Endodermal cell (in vitro differentiated cells): ENCODE results near the gene PCDHGC4. TPM values are rescaled to one million over a fixed set of nuclear protein-coding genes. Genes with fewer than 3 reads are reported as not detected.

ENCODE experiments used
- DNase-seq: peaks from one replicate; pipeline ENCODE4 v3.0.0-alpha.2; 2017
- H3K27ac ChIP-seq: 2 replicates; pipeline ENCODE4 v1.5.1; 2013; ENCODE audit warnings: mild to moderate bottlenecking, low read depth, low read length, moderate library complexity
- H3K27me3 ChIP-seq: 2 replicates; pipeline ENCODE4 v1.6.1; 2013; ENCODE audit warnings: mild to moderate bottlenecking, low read length, moderate library complexity; ENCODE audit not compliant: insufficient read depth, control insufficient read depth, poor library complexity, severe bottlenecking
- H3K36me3 ChIP-seq: 2 replicates; pipeline ENCODE4 v1.7.0; 2013; ENCODE audit warnings: mild to moderate bottlenecking, low read length, moderate library complexity; ENCODE audit not compliant: control insufficient read depth, insufficient read depth
- H3K4me1 ChIP-seq: one replicate; pipeline ENCODE4 v1.7.0; 2013; ENCODE audit warnings: low read length; ENCODE audit not compliant: control insufficient read depth, insufficient read depth
- H3K4me3 ChIP-seq: 2 replicates; pipeline ENCODE4 v1.5.1; 2013; ENCODE audit warnings: mild to moderate bottlenecking, low read length, moderate library complexity
- H3K9ac ChIP-seq: 2 replicates; pipeline ENCODE4 v1.6.1; 2013; ENCODE audit warnings: mild to moderate bottlenecking, low read length, moderate library complexity; ENCODE audit not compliant: poor library complexity, severe bottlenecking; ENCODE audit errors: extremely low read depth
- H3K9me3 ChIP-seq: 2 replicates; pipeline ENCODE4 v1.6.1; 2013; ENCODE audit warnings: mild to moderate bottlenecking, low read length, moderate library complexity; ENCODE audit not compliant: control insufficient read depth
- H3K27ac Mint-ChIP-seq: 2 replicates; pipeline ENCODE4 v1.8.0; 2020; ENCODE audit warnings: mixed read lengths
- H3K27me3 Mint-ChIP-seq: 2 replicates; pipeline ENCODE4 v1.8.0; 2021; ENCODE audit warnings: mild to moderate bottlenecking, mixed read lengths; ENCODE audit not compliant: insufficient read depth
- H3K36me3 Mint-ChIP-seq: 2 replicates; pipeline ENCODE4 v1.8.0; 2020; ENCODE audit warnings: low read depth, mixed read lengths
- H3K4me1 Mint-ChIP-seq: 2 replicates; pipeline ENCODE4 v1.8.0; 2020; ENCODE audit warnings: mixed read lengths
- H3K4me3 Mint-ChIP-seq: 2 replicates; pipeline ENCODE4 v1.8.0; 2020; ENCODE audit warnings: mild to moderate bottlenecking, moderate library complexity, mixed read lengths
- H3K9me3 Mint-ChIP-seq: 2 replicates; pipeline ENCODE4 v1.8.0; 2020; ENCODE audit warnings: mild to moderate bottlenecking, mixed read lengths
- CTCF ChIP-seq: fragments of 200-600 bp; sonication (generic); conservative IDR thresholded peaks from 2 replicates; pipeline ENCODE4 v1.5.0; 2021; ENCODE audit warnings: antibody characterized with exemption, mild to moderate bottlenecking
- WGBS, 2 experiments: methylation state at CpG; one replicate each; pipeline versions ENCODE4 v1.1.5 to v1.1.7; 2013; ENCODE audit warnings: missing lambda C conversion rate in 2 of 2, mixed read lengths in 1 of 2; ENCODE audit not compliant: insufficient coverage in 1 of 2, insufficient read length in 1 of 2; 5-methylcytosine and 5-hydroxymethylcytosine counted together
- total RNA-seq, 2 donors: library from RNA; stranded (reverse); fragmentation: NEBNext Ultra II Directional in 1 of 2; extraction: Animal tissue kit (Norgen Biotek cat#: 25700) in 1 of 2; gene quantifications; 2 replicates in 1 of 2; 3 replicates in 1 of 2; pipeline ENCODE4 v1.2.1, GENCODE V29; 2021

PCDHGC4 gene
- total RNA-seq, 2 donors from 2014 or later: 2.6 to 3.0 TPM

- WGBS, 2 experiments: 5 to 26% methylated on average over 26 to 28 of the region's 28 CpGs
- Mint-ChIP-seq H3K4me1 (peaks cover 8% of the 10 kb centered on the region), H3K4me3 (peak within 1 kb of the TSS; percentile 78), H3K27ac (peak within 1 kb of the TSS; percentile 69), H3K9me3 (no peaks in the 10 kb centered on the region), H3K27me3 (peaks cover 31% of the 10 kb centered on the region), H3K36me3 (peaks cover 11% of the 10 kb centered on the region)
- peak within 1 kb of the TSS; percentile 86 for H3K4me3 ChIP-seq
- peak within 1 kb of the TSS; percentile 51 for H3K9ac ChIP-seq
- peak; percentile 97 for DNase-seq
- peaks cover 12% of the 10 kb centered on the region for H3K27me3 ChIP-seq
- H3K4me1 ChIP-seq: no peaks in the 10 kb centered on the region
- H3K9me3 ChIP-seq: no peaks in the 10 kb centered on the region
- no peaks in the 10 kb centered on the region for H3K36me3 ChIP-seq
- H3K27ac ChIP-seq: no peak within 1 kb of the TSS
- no peak for TF ChIP-seq CTCF
Observed at GRCh38 chr5:141475625-141476131, 9.2 kb upstream of the PCDHGC4 start, which contains the start of gene PCDHGC3. Gene PCDHGC3 (plus strand): TSS chr5:141475966. CDS start chr5:141476117, 151 bp downstream.

- Histone ChIP-seq H3K4me1 (no peaks in the 10 kb centered on the region), H3K9ac (peak overlapping the region; percentile 51), H3K4me3 (peak overlapping the region; percentile 86), H3K27me3 (peaks cover 12% of the 10 kb centered on the region), H3K27ac (no peak overlapping the region), H3K36me3 (no peaks in the 10 kb centered on the region), H3K9me3 (no peaks in the 10 kb centered on the region)
- TF ChIP-seq CTCF: no peak
- H3K9me3 Mint-ChIP-seq: no peaks in the 10 kb centered on the region
- peak overlapping the region; percentile 69 for H3K27ac Mint-ChIP-seq
- H3K4me3 Mint-ChIP-seq: peak overlapping the region; percentile 78
- H3K4me1 Mint-ChIP-seq: peaks cover 8% of the 10 kb centered on the region
- peak; percentile 78 for DNase-seq
- 20 to 56% methylated on average over 50 to 58 of the region's 58 CpGs for WGBS, 2 experiments
- H3K27me3 Mint-ChIP-seq: peaks cover 31% of the 10 kb centered on the region
- H3K36me3 Mint-ChIP-seq: peaks cover 11% of the 10 kb centered on the region
Observed at GRCh38 chr5:141476132-141476911, 8.5 kb upstream of the PCDHGC4 start.

- Mint-ChIP-seq H3K36me3 (peaks cover 11% of the 10 kb centered on the region), H3K27me3 (peaks cover 31% of the 10 kb centered on the region), H3K27ac (no peak overlapping the region), H3K4me1 (peaks cover 8% of the 10 kb centered on the region), H3K9me3 (no peaks in the 10 kb centered on the region), H3K4me3 (peak overlapping the region; percentile 78)
- peaks cover 12% of the 10 kb centered on the region for H3K27me3 ChIP-seq
- no peak for DNase-seq
- no peaks in the 10 kb centered on the region for H3K9me3 ChIP-seq
- no peak overlapping the region for H3K27ac ChIP-seq
- no peak for TF ChIP-seq CTCF
- no peak overlapping the region for H3K9ac ChIP-seq
- H3K4me3 ChIP-seq: peak overlapping the region; percentile 86
- no peaks in the 10 kb centered on the region for H3K4me1 ChIP-seq
- 91 to 96% methylated on average over 18 to 24 of the region's 24 CpGs for WGBS, 2 experiments
- no peaks in the 10 kb centered on the region for H3K36me3 ChIP-seq
Observed at GRCh38 chr5:141477044-141477575, 7.7 kb upstream of the PCDHGC4 start.
